HG03520 (cell line): ENCODE data around the gene NRP2.
A peak's percentile ranks its signal among the peaks of the same experiment; 100 is the strongest.

Source experiments
- ATAC-seq: cut with Tn5 transposase; IDR thresholded peaks from one replicate; pipeline ENCODE4 v1.9.1; 2021; ENCODE audit warnings: mild to moderate bottlenecking, moderate library complexity; ENCODE audit not compliant: unreplicated experiment

Gene NRP2

DNA sequence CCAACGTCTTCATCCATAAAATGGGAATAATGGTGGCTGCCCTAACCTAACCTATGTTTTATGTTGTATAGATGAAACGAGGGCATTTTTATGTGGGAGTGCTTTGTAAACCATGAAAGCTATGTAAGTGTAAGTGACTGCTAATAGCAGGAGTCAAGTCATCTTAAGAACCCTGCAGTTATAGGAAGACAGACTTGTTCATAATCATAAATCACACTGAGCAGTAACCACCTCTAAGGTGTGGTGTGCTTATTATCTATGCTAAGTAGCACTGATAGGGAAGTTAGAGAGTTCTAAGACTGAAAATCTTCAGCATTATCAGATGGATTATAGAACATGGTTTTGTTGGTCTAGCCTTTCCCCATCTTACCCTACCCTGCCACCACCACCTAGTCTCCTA lies 24.2 kb upstream of the NRP2 start:
- ATAC-seq = no peak

DNA sequence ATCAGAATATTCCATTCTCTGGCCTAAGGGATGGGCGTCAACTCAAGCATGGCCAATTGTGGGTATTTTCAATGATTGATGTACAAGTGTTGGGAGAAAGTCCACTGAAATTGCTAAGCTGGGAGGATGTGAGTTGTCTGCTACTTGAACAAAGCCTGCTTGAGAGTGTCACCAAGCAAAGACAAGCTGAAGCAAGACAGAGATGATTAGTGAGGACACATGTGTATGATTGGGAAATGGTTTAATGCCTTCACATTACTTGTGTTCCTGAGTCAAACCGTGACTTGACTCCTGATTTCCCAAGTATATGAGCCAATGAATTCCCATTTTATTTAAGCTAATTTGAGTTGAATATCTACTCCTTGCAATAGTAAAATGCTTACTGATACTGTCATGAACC lies 23.7 kb upstream of the NRP2 start:
- no peak for ATAC-seq

DNA sequence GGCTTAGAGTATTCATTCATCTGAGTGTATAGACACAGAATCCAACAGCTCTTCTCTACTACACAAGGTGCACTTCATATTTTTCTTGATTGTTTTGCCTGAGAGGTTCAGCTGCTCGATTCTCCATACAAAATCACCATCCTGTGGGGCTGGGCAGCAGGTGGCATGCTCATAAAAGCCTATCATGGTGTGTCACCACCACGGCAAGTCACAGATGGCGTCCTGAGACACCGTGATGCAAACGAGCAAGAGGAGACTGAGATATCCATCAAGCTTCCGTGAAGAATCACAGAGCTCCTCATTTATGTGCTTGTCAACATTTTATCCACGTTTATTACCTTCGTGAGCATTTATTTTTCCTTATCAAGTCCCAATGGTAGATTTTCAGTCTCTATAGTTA lies 22.4 kb upstream of the NRP2 start:
- no peak for ATAC-seq

DNA sequence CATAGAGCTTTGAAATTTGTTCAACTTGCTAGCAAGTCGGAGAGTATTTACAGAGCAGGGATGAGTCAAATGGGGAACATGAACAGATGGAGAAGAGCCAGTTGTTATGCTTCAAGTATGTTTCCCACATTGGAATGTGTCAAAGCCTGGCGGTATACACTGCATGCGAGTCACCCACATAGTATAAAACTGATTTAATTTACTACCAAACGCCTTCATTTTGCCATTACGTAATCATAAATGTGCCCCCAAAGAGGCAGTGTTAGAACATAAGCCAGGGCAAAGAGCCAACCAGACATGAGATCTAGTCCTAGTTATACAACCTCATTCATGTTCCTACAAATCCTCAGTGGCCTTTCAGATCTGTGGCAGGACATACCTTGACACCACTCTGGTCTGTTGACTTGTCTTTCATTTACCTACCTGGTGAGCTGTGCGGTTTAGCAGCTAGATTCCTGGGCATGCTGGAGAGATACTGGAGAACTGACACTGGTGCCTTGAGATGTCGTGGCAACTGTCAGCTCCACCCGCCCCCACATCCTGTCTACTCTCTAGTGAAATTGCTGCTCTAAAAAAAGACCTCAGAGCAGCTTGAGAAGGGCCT lies 21.7 kb upstream of the NRP2 start:
- peak; percentile 82 for ATAC-seq

DNA sequence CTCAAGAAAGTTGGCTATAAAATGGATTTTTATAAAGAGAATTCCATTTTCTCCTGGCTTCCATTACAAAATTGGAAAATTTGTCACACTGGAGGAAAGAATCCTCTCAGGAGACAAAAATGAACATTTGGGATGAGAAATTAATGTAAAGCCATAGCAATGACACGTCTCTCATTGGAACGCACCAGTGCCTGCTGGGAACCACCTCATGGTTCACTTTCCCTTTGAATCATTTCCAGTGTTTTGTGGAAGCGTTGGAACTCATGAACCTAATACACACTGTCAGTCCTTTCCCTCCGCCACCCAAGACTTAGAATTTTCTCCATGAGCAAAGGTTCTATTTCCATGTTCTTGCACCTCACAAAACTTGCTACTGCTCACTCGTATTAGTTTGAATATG lies 21.0 kb upstream of the NRP2 start:
- ATAC-seq = no peak

DNA sequence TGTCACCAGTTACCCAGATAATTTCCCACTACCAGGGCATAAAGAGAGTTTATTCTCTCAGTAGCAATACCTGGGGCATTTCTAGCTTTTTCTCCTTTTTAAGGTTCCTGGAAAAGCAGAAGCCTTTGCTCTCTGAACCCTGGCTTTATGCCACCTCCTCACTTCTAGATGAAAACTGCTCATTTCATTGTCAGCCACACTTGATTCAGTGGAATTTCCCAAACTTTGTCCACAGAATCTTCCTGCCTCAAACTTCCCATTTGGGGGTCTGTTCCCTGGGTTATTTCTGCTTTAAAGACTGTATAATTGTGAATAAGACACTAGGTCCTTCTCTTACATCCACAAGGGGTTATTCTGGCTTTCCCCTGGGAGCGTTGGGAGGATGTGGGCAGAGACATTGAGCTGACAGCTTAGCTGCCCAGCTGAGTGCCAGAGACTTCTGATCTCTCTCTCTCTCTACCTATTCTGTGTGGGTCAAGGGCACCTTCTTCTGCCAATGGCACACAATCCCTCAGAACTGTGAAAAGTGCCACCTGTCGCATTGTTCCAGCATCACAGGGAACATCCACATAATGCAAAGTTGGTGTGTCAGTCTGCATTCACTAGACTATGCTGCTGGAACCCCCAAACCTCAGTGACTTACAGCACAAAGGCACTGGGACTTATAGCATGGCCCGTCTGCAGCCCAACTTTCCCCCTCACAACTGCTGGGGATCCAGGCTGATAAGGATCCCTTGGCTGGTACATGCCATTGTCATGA lies 19.9 kb upstream of the NRP2 start:
- ATAC-seq = no peak

DNA sequence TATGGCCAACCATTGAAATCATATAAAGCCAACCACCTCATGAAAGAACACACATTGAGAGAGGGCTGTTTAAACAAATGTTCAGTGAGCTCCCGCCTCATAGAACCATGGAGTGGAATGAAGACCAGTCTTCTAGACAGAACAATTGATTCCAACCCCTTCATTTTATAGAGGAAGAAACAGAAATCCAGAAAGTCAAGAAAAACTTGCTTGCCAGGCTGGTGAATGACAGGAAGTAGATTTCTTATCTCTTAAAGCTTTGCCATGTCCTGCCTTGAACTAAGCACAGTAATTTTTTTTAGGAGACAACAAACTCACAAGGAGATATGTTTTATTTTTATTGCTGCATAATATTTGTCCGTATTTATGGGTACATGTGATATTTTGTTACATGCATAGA lies 16.5 kb upstream of the NRP2 start:
- no peak for ATAC-seq

DNA sequence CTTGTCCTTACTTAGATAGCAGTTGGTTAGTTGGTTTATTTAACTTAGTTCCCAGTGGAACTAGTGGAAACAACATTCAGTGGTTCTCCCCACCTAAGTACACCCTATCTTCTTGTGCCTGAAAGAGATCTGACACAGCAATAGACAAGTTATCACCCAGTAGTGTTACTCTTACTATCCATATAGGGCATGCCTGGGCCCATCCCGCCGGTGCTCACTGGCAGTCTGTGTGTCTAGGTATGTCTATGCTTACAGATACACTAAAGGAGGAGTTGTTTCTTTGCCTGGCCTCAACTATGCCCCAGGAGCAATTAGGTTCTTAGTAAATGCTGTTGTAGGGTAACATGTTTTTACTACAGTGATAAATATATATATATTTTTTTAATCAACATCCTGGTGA lies 12.0 kb upstream of the NRP2 start:
- ATAC-seq = no peak

DNA sequence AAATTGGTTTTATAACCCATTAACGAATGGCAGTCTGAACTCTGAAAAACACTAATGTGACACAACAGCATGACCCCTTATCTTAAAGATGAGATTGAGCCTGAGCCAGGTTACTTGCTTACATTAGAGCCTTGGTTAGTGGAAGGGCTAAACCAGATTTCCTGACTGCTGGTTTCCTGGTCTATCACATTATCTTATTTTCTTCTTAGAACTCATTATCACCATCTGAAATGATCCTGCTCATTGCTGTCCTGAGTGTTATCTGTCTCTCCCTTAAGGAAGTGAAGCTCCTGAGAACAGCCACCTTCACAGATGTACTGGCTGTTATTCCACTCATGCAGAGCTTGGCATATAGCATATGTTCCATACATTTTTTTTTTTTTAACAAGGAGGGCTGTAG lies 9.0 kb upstream of the NRP2 start:
- no peak for ATAC-seq

DNA sequence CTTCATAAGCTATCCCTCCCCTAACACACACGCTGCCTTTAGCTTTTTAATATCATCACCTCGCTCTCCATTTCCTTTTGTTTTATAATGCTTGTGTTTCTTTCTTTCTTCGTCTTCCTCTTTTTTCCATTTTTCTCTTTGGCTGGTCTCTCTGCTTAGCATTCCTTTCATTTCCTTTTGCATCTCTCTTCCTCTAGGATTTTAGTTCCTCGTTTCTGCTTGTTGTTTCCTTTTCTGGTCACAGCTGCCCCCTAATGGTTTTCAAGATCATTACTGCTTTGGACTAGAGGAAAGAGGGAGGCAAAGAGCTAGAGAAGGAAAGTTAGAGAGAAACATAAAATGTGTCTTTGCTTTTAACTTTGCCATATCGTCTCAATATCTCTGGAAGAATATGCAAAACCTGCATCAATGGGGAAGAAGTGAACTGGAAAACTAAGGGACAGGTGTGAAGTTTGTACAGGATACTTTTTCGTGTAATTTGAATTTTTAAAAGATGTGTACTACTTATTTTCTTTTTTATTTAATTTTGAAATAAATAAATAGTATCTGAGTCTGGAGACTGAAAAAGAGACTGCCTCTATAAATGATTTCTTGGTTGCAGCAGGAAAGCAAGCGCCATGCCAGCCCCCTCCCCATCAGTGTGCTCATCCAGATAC lies 6.3 kb upstream of the NRP2 start:
- ATAC-seq = no peak

DNA sequence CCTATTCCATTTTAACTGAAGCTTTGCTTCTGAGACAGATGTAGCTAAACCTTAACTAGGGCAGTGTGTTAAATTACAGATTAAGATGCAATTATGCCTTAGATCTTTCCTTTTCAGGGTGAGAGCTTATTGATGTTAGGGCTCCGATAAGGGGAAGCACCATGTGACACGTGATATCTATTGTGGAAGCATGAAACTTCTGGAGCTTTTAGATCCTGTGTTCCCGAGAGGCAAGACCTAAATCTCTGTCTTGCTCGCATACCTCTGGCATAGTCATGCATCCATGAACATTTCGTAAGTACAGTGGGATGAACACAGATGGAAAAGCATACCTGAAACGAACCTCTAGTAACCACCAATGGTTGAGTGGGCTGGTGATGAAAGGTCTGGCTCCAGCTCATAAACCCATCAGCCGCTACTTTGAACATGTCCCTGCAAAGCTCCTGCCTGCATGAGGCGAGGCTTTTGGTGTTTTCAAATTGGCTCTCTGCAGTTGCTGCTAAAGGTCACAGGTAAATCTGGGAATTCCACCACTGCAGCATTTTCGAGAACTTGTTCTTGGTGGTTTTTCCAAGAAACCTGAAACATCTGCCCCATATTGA lies 3.7 kb upstream of the NRP2 start:
- no peak for ATAC-seq

DNA sequence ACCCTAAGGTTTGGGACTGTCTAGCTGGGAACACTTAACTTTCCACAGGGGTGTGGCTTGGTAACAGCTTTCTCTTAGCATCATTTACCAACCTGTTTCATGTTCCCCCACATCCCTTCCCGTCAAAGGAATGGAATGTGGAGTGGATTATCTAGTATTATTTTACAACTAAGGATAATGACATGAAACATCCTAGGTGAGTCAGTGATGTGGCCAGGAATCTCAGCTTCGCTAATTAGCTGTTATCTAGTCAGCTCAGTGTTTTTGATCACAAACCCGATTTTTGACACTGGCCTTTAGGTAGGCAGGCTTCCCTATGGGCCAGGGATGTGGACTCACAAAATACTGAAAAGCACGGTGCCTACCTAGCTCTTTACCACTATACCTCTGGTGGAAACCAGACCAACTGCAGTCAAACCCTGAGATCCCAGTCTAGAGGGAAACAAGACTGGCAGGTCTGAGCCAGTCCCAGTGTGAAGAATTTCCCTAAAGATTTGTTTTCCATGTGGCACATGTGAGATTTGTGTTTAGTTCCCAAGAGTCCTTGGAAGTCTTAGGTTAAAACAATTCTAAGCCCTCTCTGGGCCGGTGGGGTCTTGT lies 2.8 kb upstream of the NRP2 start:
- no peak for ATAC-seq

DNA sequence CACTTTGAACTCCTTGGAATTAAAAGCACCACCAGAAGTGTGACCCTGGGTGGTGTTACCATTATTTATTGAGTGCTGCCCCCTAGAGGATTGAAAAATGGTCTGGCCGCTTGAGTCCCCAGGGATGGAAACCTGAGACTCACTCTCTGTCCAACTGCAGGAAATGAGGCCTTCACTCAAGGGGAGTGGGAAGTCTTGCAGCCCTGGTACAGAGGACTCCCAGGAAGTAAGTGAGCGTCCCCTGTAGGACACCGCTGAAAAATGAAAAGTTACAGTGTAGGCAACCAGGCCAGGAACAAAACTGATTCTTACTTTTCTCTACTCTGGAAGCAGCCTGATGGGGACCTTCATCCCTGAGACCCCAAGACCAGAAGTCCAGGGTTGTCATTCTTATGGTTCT lies 2.2 kb upstream of the NRP2 start:
- ATAC-seq = peak; percentile 63

DNA sequence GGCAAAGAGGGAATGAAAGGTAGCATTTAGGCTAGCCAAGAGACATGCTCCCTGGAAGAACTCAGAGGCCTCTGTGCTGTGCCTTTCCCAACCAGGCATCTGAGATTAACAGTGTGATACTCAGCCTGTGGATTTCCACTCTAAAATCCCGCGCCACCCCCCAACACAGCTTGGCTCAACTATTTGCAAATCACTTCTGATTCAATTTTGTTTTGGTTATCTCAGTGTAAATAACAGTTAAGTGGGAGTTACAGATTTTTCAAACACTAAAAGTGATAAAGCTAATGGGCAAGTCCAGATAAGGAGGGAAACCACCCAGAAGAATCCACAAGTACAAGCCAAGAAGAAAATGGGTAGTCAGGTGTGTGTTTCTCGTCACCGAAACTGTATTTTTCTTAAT lies 1.4 kb upstream of the NRP2 start:
- ATAC-seq = no peak

DNA sequence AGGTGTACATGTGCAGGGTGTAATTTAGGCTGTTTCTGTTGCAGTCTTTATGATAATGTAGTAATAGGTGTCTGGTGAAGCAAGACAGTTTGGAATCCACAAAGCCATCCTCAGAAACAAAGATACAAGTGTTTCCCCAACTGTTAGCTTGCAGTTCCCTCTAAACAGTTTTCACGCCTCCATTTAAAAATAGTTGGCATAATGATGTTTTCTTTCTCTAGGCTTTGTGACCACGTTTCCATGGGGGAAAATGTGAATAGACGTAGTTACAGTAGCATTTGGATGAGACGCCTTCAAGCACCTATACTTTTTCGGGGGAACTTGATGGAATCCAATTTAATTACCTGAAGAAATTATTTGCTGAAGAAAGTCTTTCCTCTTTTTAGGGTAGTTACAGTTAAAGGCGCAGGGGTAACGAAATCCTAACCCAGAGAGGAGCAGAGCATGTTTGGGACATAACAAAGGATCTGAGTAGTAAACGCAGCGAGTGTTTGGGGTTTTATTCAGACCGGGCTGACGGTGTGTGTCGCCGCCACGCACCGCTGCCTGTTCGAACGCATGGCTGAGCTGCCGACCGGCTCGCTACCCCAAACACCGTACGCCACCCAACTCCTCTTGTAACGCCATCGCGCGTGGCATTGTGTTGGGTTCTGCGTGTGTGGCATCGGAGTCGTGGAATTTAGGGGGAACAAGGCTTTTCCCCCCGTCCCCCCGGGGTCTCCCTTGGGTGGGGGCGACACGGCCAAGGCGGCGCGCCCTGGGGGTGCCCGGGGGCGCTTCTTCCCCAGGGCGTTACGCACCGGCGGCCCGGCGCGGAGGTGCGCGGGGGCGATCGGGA lies 681 bp upstream of the NRP2 start:
- ATAC-seq = no peak

DNA sequence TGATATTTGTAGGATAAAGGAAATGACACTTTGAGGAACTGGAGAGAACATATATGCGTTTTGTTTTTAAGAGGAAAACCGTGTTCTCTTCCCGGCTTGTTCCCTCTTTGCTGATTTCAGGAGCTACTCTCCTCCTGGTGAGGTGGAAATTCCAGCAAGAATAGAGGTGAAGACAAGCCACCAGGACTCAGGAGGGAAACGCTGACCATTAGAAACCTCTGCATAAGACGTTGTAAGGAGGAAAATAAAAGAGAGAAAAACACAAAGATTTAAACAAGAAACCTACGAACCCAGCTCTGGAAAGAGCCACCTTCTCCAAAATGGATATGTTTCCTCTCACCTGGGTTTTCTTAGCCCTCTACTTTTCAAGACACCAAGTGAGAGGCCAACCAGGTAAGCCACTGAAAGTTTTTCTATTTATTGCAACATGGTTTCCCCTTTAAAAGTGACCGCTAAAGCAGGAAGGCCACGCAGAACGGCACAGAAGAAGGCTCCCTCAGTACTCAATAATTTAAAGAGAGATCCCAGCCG lies 735 bp downstream of the NRP2 start:
- ATAC-seq = no peak

DNA sequence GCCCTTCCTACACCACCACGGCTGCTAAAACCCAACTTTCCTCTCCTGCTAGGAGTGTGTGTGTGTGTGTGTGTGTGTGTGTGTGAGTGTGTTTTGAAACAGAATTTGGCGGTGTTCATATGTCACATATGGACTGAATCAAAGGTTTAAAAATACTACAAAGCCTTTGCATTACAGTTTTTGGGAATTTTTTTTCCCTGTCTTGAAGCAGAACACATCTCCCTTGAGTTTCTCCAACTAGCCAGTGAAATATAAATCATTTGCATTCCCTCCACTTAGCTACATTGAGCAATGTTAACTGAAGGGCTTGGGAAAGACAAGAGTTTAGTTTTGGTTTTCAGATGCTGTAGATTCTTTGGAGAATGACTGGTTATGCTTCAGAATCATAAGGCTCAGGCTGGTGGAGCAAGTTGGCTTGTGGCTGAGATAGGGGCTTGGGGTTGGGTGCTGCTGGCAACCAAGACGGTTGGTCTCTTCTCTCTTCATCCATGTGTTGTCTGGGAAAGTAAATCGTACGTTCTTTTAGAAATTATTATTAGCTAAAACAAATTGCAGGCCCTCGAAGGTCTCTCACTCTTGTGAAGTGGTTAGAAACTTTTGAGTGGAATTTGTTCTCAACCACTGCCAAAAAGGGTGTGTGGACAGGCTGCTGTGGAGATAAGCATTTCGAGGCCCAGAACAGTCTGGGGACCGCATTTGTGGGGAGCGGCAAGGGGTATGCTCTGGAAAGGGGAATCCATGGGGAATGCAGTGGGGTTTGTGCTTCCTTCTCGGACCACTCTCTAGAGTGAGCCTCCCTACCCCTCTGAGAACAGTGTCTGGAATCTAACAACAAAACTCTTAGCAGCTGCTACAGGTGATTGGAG lies 1.4 kb downstream of the NRP2 start:
- no peak for ATAC-seq

DNA sequence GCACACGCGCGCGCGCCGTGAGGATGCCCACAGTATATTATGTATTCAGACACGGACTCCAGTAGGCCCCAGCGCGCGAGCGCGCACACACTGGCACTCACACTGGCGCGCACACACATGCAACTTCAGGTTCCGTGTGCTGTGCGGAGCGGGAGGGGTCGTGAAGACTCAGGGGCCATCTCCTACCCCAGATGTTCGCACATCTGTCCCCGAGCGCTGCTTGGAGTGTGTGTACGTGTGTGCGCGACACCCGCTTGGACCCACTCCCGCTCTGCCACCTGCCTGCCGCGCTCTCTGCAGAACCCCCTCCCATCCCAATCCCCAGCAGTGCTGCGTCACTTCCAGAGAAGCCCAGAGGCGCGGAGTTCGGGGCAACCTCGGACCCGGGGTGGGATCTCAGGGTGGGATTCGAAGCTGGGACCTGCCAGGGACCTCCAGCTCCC lies 2.6 kb downstream of the NRP2 start:
- no peak for ATAC-seq

DNA sequence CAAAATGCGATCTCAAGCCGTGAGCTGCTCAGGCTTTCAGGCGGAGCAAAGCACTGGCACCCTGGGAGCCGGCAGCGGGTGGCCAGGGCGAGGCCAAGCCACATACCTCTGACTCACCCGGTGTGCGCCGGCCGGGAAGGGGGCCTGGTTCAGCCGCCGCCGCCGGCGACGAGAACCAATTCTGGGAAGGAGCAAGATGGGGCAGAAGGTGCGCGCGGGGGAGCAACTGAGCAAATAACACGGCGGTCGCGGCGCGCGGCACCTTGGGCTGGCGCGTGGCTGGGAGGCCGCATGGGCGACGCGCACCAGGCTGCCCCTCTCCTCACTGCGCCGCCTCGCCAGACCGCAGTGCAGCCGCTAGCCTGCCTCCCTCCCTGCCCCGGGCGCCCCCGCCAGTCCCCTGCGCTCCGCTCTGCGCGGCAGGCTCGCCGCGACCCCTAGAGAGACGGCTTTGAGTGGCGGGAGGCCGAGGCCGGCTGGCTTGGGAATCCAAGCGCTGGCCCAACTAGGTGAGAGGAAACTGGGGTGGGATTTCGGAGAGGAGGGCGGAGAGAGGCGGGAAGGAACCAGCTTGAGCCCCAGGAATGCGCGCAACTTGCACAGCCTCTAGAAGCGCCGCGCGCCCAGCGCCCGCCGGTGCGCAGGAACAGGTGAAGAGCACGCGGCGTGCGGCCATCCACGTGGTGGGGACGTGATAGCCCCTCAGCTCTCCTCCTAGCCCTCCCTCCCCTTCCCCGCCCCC lies 3.2 kb downstream of the NRP2 start:
- ATAC-seq = no peak
